OCI-LY3 (cell line): ENCODE results near the gene CENPB.

Experiments used
- H2AFZ ChIP-seq: fragments of 200-600, 300-600 bp; shearing (Covaris generic); 2 replicates; pipeline ENCODE4 v1.6.0; 2014; ENCODE audit warnings: antibody characterized with exemption, low read depth, low read length
- H3K27ac ChIP-seq: fragments of 200-600, 300-600 bp; sonication (generic); 2 replicates; pipeline ENCODE4 v1.5.1; 2014; ENCODE audit warnings: mild to moderate bottlenecking, low read length, moderate library complexity, mixed read lengths
- H3K27me3 ChIP-seq: fragments of 200-600, 300-600 bp; sonication (generic); 2 replicates; pipeline ENCODE4 v1.6.1; 2014; ENCODE audit warnings: low read depth, low read length, mixed read lengths
- H3K36me3 ChIP-seq: fragments of 200-600, 300-600 bp; sonication (generic); replicated peaks from 2 replicates; pipeline ENCODE3; 2014; ENCODE audit warnings: low read depth, low read length, mixed read lengths
- H3K4me1 ChIP-seq: fragments of 300-600, 200-600 bp; sonication (generic); 2 replicates; pipeline ENCODE4 v1.6.1; 2014; ENCODE audit warnings: low read length, mixed read lengths
- H3K4me2 ChIP-seq: fragments of 200-600, 300-600 bp; sonication (generic); 2 replicates; pipeline ENCODE4 v1.6.1; 2014; ENCODE audit warnings: low read length, mixed read lengths
- H3K4me3 ChIP-seq: fragments of 300-600, 200-600 bp; sonication (generic); 2 replicates; pipeline ENCODE4 v1.5.1; 2014; ENCODE audit warnings: antibody characterized with exemption, mild to moderate bottlenecking, low read length, moderate library complexity
- H3K79me2 ChIP-seq: fragments of 300-600, 200-600 bp; shearing (Covaris generic); 2 replicates; pipeline ENCODE4 v1.6.1; 2014; ENCODE audit warnings: mild to moderate bottlenecking, low read length, mixed read lengths
- H3K9ac ChIP-seq: fragments of 300-600, 200-600 bp; shearing (Covaris generic); 2 replicates; pipeline ENCODE4 v1.6.0; 2014; ENCODE audit warnings: mild to moderate bottlenecking, low read length, moderate library complexity
- H3K9me3 ChIP-seq: fragments of 200-600, 300-600 bp; shearing (Covaris generic); 2 replicates; pipeline ENCODE4 v1.6.1; 2014; ENCODE audit warnings: low read length, mixed read lengths; ENCODE audit not compliant: insufficient read depth
- H4K20me1 ChIP-seq: fragments of 200-600, 300-600 bp; sonication (generic); 2 replicates; pipeline ENCODE4 v1.6.1; 2016; ENCODE audit warnings: low read length, mixed read lengths; ENCODE audit not compliant: insufficient read depth
- EZH2phosphoT487 ChIP-seq: fragments of 200-600 bp; shearing (Covaris generic); IDR thresholded peaks from 2 replicates; pipeline ENCODE4 v1.6.1; 2018; ENCODE audit warnings: antibody characterized with exemption, mixed run types, low read depth

Gene CENPB

GRCh38 chr20:3734111-3734843, 52.3 kb downstream of the CENPB start:
- Histone ChIP-seq H3K27me3 (no peaks in the 10 kb centered on the region), H3K4me1 (no peaks in the 10 kb centered on the region; the same call in 1 of the 2 replicates), H4K20me1 (no peaks in the 10 kb centered on the region), H2AFZ (no peak overlapping the region), H3K79me2 (no peaks in the 10 kb centered on the region), H3K4me3 (no peak overlapping the region), H3K27ac (no peak overlapping the region), H3K9me3 (no peaks in the 10 kb centered on the region), H3K9ac (no peak overlapping the region), H3K4me2 (no peak overlapping the region), H3K36me3 (no peaks in the 10 kb centered on the region)
- no peak for TF ChIP-seq EZH2phosphoT487
